Endodermal cell (in vitro differentiated cells): ENCODE measurements around the gene MSRB2. TPM values are rescaled to one million over a fixed set of nuclear protein-coding genes. Genes with fewer than 3 reads are reported as not detected.

Experiments
- DNase-seq: peaks from one replicate; pipeline ENCODE4 v3.0.0-alpha.2; 2017
- H3K27ac ChIP-seq: 2 replicates; pipeline ENCODE4 v1.5.1; 2013; ENCODE audit warnings: mild to moderate bottlenecking, low read depth, low read length, moderate library complexity
- H3K27me3 ChIP-seq: 2 replicates; pipeline ENCODE4 v1.6.1; 2013; ENCODE audit warnings: mild to moderate bottlenecking, low read length, moderate library complexity; ENCODE audit not compliant: insufficient read depth, control insufficient read depth, poor library complexity, severe bottlenecking
- H3K36me3 ChIP-seq: 2 replicates; pipeline ENCODE4 v1.7.0; 2013; ENCODE audit warnings: mild to moderate bottlenecking, low read length, moderate library complexity; ENCODE audit not compliant: control insufficient read depth, insufficient read depth
- H3K4me1 ChIP-seq: one replicate; pipeline ENCODE4 v1.7.0; 2013; ENCODE audit warnings: low read length; ENCODE audit not compliant: control insufficient read depth, insufficient read depth
- H3K4me3 ChIP-seq: 2 replicates; pipeline ENCODE4 v1.5.1; 2013; ENCODE audit warnings: mild to moderate bottlenecking, low read length, moderate library complexity
- H3K9ac ChIP-seq: 2 replicates; pipeline ENCODE4 v1.6.1; 2013; ENCODE audit warnings: mild to moderate bottlenecking, low read length, moderate library complexity; ENCODE audit not compliant: poor library complexity, severe bottlenecking; ENCODE audit errors: extremely low read depth
- H3K9me3 ChIP-seq: 2 replicates; pipeline ENCODE4 v1.6.1; 2013; ENCODE audit warnings: mild to moderate bottlenecking, low read length, moderate library complexity; ENCODE audit not compliant: control insufficient read depth
- H3K27ac Mint-ChIP-seq: 2 replicates; pipeline ENCODE4 v1.8.0; 2020; ENCODE audit warnings: mixed read lengths
- H3K27me3 Mint-ChIP-seq: 2 replicates; pipeline ENCODE4 v1.8.0; 2021; ENCODE audit warnings: mild to moderate bottlenecking, mixed read lengths; ENCODE audit not compliant: insufficient read depth
- H3K36me3 Mint-ChIP-seq: 2 replicates; pipeline ENCODE4 v1.8.0; 2020; ENCODE audit warnings: low read depth, mixed read lengths
- H3K4me1 Mint-ChIP-seq: 2 replicates; pipeline ENCODE4 v1.8.0; 2020; ENCODE audit warnings: mixed read lengths
- H3K4me3 Mint-ChIP-seq: 2 replicates; pipeline ENCODE4 v1.8.0; 2020; ENCODE audit warnings: mild to moderate bottlenecking, moderate library complexity, mixed read lengths
- H3K9me3 Mint-ChIP-seq: 2 replicates; pipeline ENCODE4 v1.8.0; 2020; ENCODE audit warnings: mild to moderate bottlenecking, mixed read lengths
- CTCF ChIP-seq: fragments of 200-600 bp; sonication (generic); conservative IDR thresholded peaks from 2 replicates; pipeline ENCODE4 v1.5.0; 2021; ENCODE audit warnings: antibody characterized with exemption, mild to moderate bottlenecking
- WGBS, 2 experiments: methylation state at CpG; one replicate each; pipeline versions ENCODE4 v1.1.5 to v1.1.7; 2013; ENCODE audit warnings: missing lambda C conversion rate in 2 of 2, mixed read lengths in 1 of 2; ENCODE audit not compliant: insufficient coverage in 1 of 2, insufficient read length in 1 of 2; 5-methylcytosine and 5-hydroxymethylcytosine counted together
- total RNA-seq, 2 donors: library from RNA; stranded (reverse); fragmentation: NEBNext Ultra II Directional in 1 of 2; extraction: Animal tissue kit (Norgen Biotek cat#: 25700) in 1 of 2; gene quantifications; 2 replicates in 1 of 2; 3 replicates in 1 of 2; pipeline ENCODE4 v1.2.1, GENCODE V29; 2021

MSRB2 gene
- total RNA-seq, 2 donors from 2014 or later: 40.4 to 42.5 TPM

GRCh38 chr10:23048191-23048590, 47.2 kb upstream of the MSRB2 start:
- H3K27ac ChIP-seq: no peak overlapping the region
- no peaks in the 10 kb centered on the region for H3K27me3 ChIP-seq
- no peak for TF ChIP-seq CTCF
- Mint-ChIP-seq H3K4me3 (no peak overlapping the region), H3K36me3 (no peaks in the 10 kb centered on the region), H3K9me3 (no peaks in the 10 kb centered on the region), H3K4me1 (peaks cover 25% of the 10 kb centered on the region), H3K27ac (no peak overlapping the region), H3K27me3 (no peaks in the 10 kb centered on the region)
- peaks cover 2% of the 10 kb centered on the region for H3K4me1 ChIP-seq
- H3K9ac ChIP-seq: no peak overlapping the region
- WGBS, 2 experiments: 94 to 99% methylated on average over 4 of the region's 4 CpGs
- H3K9me3 ChIP-seq: no peaks in the 10 kb centered on the region
- no peak overlapping the region for H3K4me3 ChIP-seq
- DNase-seq: no peak
- no peaks in the 10 kb centered on the region for H3K36me3 ChIP-seq

DNA sequence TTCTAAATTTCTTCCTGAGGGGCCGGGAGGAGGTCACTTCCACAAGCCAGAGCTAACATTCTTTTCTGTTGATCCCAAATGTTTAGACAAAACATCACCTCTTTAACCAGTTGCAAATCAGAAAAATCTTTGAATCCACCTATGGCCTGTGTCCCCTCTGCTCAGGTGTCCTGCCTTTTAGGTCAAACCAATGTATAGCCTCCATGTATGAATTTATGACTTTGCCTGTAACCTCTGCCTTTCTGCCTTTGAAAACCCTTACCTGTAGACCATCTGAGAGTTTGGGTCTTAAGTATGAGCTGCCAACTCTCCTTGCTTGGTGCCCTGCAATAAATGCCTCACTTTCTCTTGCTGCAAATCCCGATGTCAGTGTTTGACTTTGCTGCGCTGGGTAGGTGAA, 44.1 kb upstream of the MSRB2 start:
- H3K9me3 Mint-ChIP-seq: no peaks in the 10 kb centered on the region
- Histone ChIP-seq H3K36me3 (no peaks in the 10 kb centered on the region), H3K4me3 (peak overlapping the region; percentile 25), H3K4me1 (peaks cover 2% of the 10 kb centered on the region), H3K9ac (no peak overlapping the region), H3K27ac (no peak overlapping the region), H3K9me3 (no peaks in the 10 kb centered on the region), H3K27me3 (no peaks in the 10 kb centered on the region)
- H3K4me1 Mint-ChIP-seq: peaks cover 40% of the 10 kb centered on the region
- H3K4me3 Mint-ChIP-seq: no peak overlapping the region
- no peaks in the 10 kb centered on the region for H3K27me3 Mint-ChIP-seq
- H3K27ac Mint-ChIP-seq: peak overlapping the region; percentile 41
- WGBS, 2 experiments: 95 to 100% methylated on average over 3 of the region's 3 CpGs
- TF ChIP-seq CTCF: no peak
- H3K36me3 Mint-ChIP-seq: no peaks in the 10 kb centered on the region
- no peak for DNase-seq

DNA sequence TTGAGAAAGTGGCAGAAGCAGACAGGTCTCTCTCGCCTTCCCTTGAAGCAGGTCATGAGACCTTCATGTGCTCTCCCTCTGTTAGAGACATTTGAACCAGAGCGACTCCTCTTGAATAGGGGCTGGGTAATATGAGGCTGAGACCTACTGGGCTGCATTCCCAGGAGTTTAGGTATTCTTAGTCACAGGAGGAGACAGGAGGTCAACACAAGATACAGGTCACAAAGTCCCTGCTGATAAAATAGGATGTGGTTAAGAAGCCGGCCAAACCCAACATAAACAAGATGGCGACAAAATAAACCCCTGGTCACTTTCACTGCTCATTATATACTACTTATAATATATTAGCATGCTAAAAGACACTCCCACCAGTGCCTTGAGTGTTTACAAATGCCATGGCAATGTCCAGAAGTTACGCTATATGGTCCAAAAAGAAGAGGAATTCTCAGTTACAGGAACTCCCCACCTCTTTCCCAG, 43.5 kb upstream of the MSRB2 start:
- Histone ChIP-seq H3K4me1 (peaks cover 2% of the 10 kb centered on the region), H3K9ac (no peak overlapping the region), H3K36me3 (no peaks in the 10 kb centered on the region), H3K27me3 (no peaks in the 10 kb centered on the region), H3K9me3 (no peaks in the 10 kb centered on the region), H3K27ac (no peak overlapping the region), H3K4me3 (peak overlapping the region; percentile 25)
- Mint-ChIP-seq H3K4me1 (peaks cover 38% of the 10 kb centered on the region), H3K4me3 (no peak overlapping the region), H3K27me3 (peaks cover 3% of the 10 kb centered on the region), H3K9me3 (no peaks in the 10 kb centered on the region), H3K27ac (peak overlapping the region; percentile 41), H3K36me3 (no peaks in the 10 kb centered on the region)
- 81 to 94% methylated on average over 3 to 5 of the region's 5 CpGs for WGBS, 2 experiments
- TF ChIP-seq CTCF: no peak
- DNase-seq: no peak
